ENCODE measurements around the gene ZRANB3.

- no peak for TF ChIP-seq CTCF (conservative IDR thresholded peaks at IDR 0.05; ENCODE audit: low read depth, low read length)
- TF ChIP-seq EZH2 (IDR thresholded peaks at IDR 0.05; ENCODE audit: borderline replicate concordance, low read depth, low read length, poor library complexity, severe bottlenecking), result no peak
Observed at GRCh38 chr2:135149251-135149650, 381.8 kb downstream of the ZRANB3 start.

Measured in A673 (cell line).